ENCODE results near the gene GBF1. TPM values are rescaled to one million over a fixed set of nuclear protein-coding genes. Genes with fewer than 3 reads are reported as not detected.
A peak's percentile ranks its signal among the peaks of the same experiment; 100 is the strongest.

GBF1 gene
- total RNA-seq, 1 donor = 38.0 TPM

DNA sequence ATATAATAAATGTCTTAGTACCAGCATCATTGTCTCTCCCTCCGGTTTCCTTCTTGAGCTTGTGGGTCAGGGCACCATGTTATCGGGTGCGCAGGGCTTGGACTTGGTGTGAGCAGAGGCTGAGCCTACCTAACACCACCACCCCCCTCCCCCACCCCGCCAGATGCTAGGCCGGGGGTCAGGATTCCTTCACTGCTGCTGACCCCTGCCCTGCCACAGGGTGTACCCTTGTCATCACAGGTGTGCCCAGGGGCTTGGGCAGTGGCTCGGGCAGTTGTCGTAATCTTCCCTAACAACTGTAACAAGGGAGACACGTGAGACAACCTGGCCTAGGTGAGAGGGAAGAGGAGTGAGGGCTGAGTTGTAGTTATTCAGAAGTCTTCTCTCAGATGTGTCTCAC lies 137.5 kb downstream of the GBF1 start:
- Histone ChIP-seq H3K9me3 (ENCODE audit: low read depth, low read length) (no peaks in the 10 kb centered on the region), H3K27ac (ENCODE audit: low read depth, low read length) (no peak overlapping the region), H3K4me3 (ENCODE audit: insufficient read depth, low read length) (no peak overlapping the region), H3K4me2 (ENCODE audit: insufficient read depth, low read length) (no peak overlapping the region), H3K79me2 (ENCODE audit: insufficient read depth, low read length) (no peaks in the 10 kb centered on the region), H2AFZ (ENCODE audit: low read length) (no peak overlapping the region), H4K20me1 (ENCODE audit: insufficient read depth, low read length) (peaks cover 5% of the 10 kb centered on the region), H3K27me3 (ENCODE audit: insufficient read depth, low read length) (no peaks in the 10 kb centered on the region), H3K36me3 (ENCODE audit: insufficient read depth, low read length) (peaks cover 61% of the 10 kb centered on the region), H3K4me1 (ENCODE audit: insufficient read depth, low read length) (no peaks in the 10 kb centered on the region)
- no peak for DNase-seq (ENCODE audit: insufficient read length, low spot score, missing footprints)
- TF ChIP-seq, protein P1, sequence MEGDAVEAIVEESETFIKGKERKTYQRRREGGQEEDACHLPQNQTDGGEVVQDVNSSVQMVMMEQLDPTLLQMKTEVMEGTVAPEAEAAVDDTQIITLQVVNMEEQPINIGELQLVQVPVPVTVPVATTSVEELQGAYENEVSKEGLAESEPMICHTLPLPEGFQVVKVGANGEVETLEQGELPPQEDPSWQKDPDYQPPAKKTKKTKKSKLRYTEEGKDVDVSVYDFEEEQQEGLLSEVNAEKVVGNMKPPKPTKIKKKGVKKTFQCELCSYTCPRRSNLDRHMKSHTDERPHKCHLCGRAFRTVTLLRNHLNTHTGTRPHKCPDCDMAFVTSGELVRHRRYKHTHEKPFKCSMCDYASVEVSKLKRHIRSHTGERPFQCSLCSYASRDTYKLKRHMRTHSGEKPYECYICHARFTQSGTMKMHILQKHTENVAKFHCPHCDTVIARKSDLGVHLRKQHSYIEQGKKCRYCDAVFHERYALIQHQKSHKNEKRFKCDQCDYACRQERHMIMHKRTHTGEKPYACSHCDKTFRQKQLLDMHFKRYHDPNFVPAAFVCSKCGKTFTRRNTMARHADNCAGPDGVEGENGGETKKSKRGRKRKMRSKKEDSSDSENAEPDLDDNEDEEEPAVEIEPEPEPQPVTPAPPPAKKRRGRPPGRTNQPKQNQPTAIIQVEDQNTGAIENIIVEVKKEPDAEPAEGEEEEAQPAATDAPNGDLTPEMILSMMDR (IDR thresholded peaks at IDR 0.05; ENCODE audit: extremely low read depth, low read depth, low read length) = no peak

- TF ChIP-seq, protein P1 (IDR thresholded peaks at IDR 0.05; ENCODE audit: extremely low read depth, low read depth, low read length) = peak; percentile 38
- Histone ChIP-seq H4K20me1 (ENCODE audit: insufficient read depth, low read length) (peaks cover 5% of the 10 kb centered on the region), H3K4me3 (ENCODE audit: insufficient read depth, low read length) (no peak overlapping the region), H2AFZ (ENCODE audit: low read length) (no peak overlapping the region), H3K27ac (ENCODE audit: low read depth, low read length) (no peak overlapping the region), H3K36me3 (ENCODE audit: insufficient read depth, low read length) (peaks cover 52% of the 10 kb centered on the region), H3K27me3 (ENCODE audit: insufficient read depth, low read length) (no peaks in the 10 kb centered on the region), H3K4me1 (ENCODE audit: insufficient read depth, low read length) (no peaks in the 10 kb centered on the region), H3K79me2 (ENCODE audit: insufficient read depth, low read length) (no peaks in the 10 kb centered on the region), H3K4me2 (ENCODE audit: insufficient read depth, low read length) (no peak overlapping the region), H3K9me3 (ENCODE audit: low read depth, low read length) (no peaks in the 10 kb centered on the region)
- peak; percentile 68 for DNase-seq (ENCODE audit: insufficient read length, low spot score, missing footprints)
Observed at GRCh38 chr10:102384053-102384452, 138.7 kb downstream of the GBF1 start.

DNA sequence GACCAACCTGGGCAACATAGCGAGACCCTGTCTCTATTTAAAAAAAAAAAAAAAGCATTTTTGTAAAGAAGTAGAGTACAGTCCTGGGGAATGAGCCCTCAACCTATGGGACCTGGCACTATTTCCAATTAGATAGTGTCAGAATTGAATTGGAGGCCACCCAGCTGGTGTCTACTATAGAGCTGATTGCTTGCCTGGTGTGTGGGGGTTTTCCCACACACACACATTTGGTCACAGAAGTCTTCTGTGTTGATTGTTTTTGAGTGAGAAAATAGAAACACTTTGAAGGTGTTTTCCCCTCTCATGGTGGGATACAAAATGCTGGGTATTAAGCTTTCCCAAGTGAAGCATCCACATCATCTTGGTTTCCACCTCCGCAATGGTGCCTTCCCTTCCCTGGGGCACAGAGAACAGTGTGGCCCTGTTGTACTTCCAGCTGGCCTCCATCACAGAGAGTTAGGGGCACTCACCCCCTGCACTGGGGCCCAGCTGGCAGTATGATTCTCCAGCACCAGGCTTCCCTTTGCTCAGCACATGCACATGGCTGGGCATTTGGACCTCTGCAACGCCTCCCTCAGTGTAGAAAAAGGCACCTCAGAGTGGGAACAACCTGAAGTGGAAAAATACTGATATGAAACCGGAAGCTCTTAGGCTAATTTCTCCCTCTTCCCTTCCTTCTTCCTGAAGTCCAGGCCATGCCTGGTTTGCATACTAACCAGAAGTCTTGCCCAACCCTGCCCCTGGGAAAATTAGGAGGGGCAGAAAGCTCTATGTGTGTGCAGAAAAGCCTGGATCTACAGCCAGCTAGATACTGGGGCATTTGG lies 139.5 kb downstream of the GBF1 start:
- DNase-seq (ENCODE audit: insufficient read length, low spot score, missing footprints) = peak; percentile 87

GRCh38 chr10:102389894-102390293 lies 144.6 kb downstream of the GBF1 start:
- Histone ChIP-seq H2AFZ (ENCODE audit: low read length) (no peak overlapping the region), H3K4me3 (ENCODE audit: insufficient read depth, low read length) (no peak overlapping the region), H3K4me1 (ENCODE audit: insufficient read depth, low read length) (peaks cover 5% of the 10 kb centered on the region), H4K20me1 (ENCODE audit: insufficient read depth, low read length) (no peaks in the 10 kb centered on the region), H3K4me2 (ENCODE audit: insufficient read depth, low read length) (no peak overlapping the region), H3K79me2 (ENCODE audit: insufficient read depth, low read length) (no peaks in the 10 kb centered on the region), H3K27ac (ENCODE audit: low read depth, low read length) (no peak overlapping the region), H3K36me3 (ENCODE audit: insufficient read depth, low read length) (no peaks in the 10 kb centered on the region), H3K27me3 (ENCODE audit: insufficient read depth, low read length) (no peaks in the 10 kb centered on the region), H3K9me3 (ENCODE audit: low read depth, low read length) (no peaks in the 10 kb centered on the region)
- TF ChIP-seq, protein P1 (IDR thresholded peaks at IDR 0.05; ENCODE audit: extremely low read depth, low read depth, low read length) = no peak
- DNase-seq (ENCODE audit: insufficient read length, low spot score, missing footprints) = no peak

More for the DNA sequence above, 139.5 kb downstream of the GBF1 start:
- Histone ChIP-seq H3K79me2 (ENCODE audit: insufficient read depth, low read length) (no peaks in the 10 kb centered on the region), H3K27ac (ENCODE audit: low read depth, low read length) (no peak overlapping the region), H3K4me1 (ENCODE audit: insufficient read depth, low read length) (no peaks in the 10 kb centered on the region), H3K4me2 (ENCODE audit: insufficient read depth, low read length) (no peak overlapping the region), H3K27me3 (ENCODE audit: insufficient read depth, low read length) (no peaks in the 10 kb centered on the region), H3K36me3 (ENCODE audit: insufficient read depth, low read length) (peaks cover 45% of the 10 kb centered on the region), H4K20me1 (ENCODE audit: insufficient read depth, low read length) (peaks cover 4% of the 10 kb centered on the region), H2AFZ (ENCODE audit: low read length) (no peak overlapping the region), H3K4me3 (ENCODE audit: insufficient read depth, low read length) (no peak overlapping the region), H3K9me3 (ENCODE audit: low read depth, low read length) (no peaks in the 10 kb centered on the region)
- TF ChIP-seq, protein P1 (IDR thresholded peaks at IDR 0.05; ENCODE audit: extremely low read depth, low read depth, low read length) = no peak

Data from osteoblast (primary cell).